H1 (cell line): ENCODE data around the gene USP13. TPM values are rescaled to one million over a fixed set of nuclear protein-coding genes. Genes with fewer than 3 reads are reported as not detected.

Experiments
- CTCF ChIA-PET: fragments of 300-600 bp; sonication (Branson Sonifier 250); formaldehyde crosslinking; loops from one replicate; lab custom pipeline; 2021; ENCODE audit not compliant: partially characterized antibody; lab: Charles Lee
- POLR2A ChIA-PET: fragments of 300-600 bp; sonication (Branson Sonifier 250); formaldehyde crosslinking; loops from one replicate; lab custom pipeline; 2021; ENCODE audit warnings: inconsistent platforms; ENCODE audit not compliant: partially characterized antibody; lab: Charles Lee
- DNase-seq, 2 experiments: peaks; one replicate each; pipeline versions ENCODE4 v3.0.0 to v3.0.0-alpha.2; 2010 to 2022; ENCODE audit warnings: low spot score in 2 of 2, low read depth in 1 of 2, mixed read lengths in 1 of 2
- FAIRE-seq: peaks from 2 replicates; lab custom pipeline; 2011; peaks lifted over from hg19 to GRCh38; lab: Jason Lieb, UNC
- H2AFZ ChIP-seq: 2 replicates; pipeline ENCODE4 v1.8.1; 2012; ENCODE audit warnings: low read length, inconsistent platforms
- H2AK5ac ChIP-seq: 2 replicates; pipeline ENCODE4 v1.6.1; 2013; ENCODE audit warnings: low read depth, low read length
- H2BK120ac ChIP-seq: replicated peaks from 2 replicates; pipeline ENCODE3; 2013; ENCODE audit warnings: low read depth, low read length, inconsistent platforms
- H2BK12ac ChIP-seq: 2 replicates; pipeline ENCODE4 v1.6.1; 2013; ENCODE audit warnings: low read depth, low read length
- H2BK15ac ChIP-seq: 2 replicates; pipeline ENCODE4 v1.6.1; 2013; ENCODE audit warnings: low read length
- H2BK20ac ChIP-seq: 2 replicates; pipeline ENCODE4 v1.6.1; 2013; ENCODE audit warnings: low read length
- H2BK5ac ChIP-seq: 2 replicates; pipeline ENCODE4 v1.6.1; 2013; ENCODE audit warnings: low read depth, low read length
- H3K14ac ChIP-seq: 2 replicates; pipeline ENCODE4 v1.6.1; 2013; ENCODE audit warnings: inconsistent platforms; ENCODE audit not compliant: insufficient read length
- H3K18ac ChIP-seq: 2 replicates; pipeline ENCODE4 v1.6.1; 2013; ENCODE audit warnings: low read length; ENCODE audit errors: extremely low read depth
- H3K23ac ChIP-seq: 2 replicates; pipeline ENCODE4 v1.6.1; 2013; ENCODE audit warnings: inconsistent platforms; ENCODE audit not compliant: insufficient read length
- H3K23me2 ChIP-seq: 2 replicates; pipeline ENCODE4 v1.6.1; 2013; ENCODE audit warnings: low read depth, low read length
- H3K27ac ChIP-seq: 2 replicates; pipeline ENCODE4 v1.6.1; 2011; ENCODE audit warnings: low read depth, low read length, inconsistent platforms
- H3K27me3 ChIP-seq, 4 experiments: replicated peaks in 1 of 4; 1 replicate in 1 of 4; 2 replicates in 3 of 4; pipeline versions ENCODE4 v1.6.1 to v1.8.1; 2011 to 2013; ENCODE audit warnings: low read length in 3 of 4, mild to moderate bottlenecking in 3 of 4, inconsistent platforms in 2 of 4, mixed read lengths in 2 of 4, moderate library complexity in 1 of 4; ENCODE audit not compliant: control insufficient read depth in 3 of 4, insufficient read depth in 3 of 4; ENCODE audit errors: extremely low read depth in 1 of 4
- H3K36me3 ChIP-seq, 4 experiments: 2 replicates each; pipeline versions ENCODE4 v1.6.1 to v1.8.1; 2011 to 2013; ENCODE audit warnings: mild to moderate bottlenecking in 4 of 4, low read length in 3 of 4, moderate library complexity in 2 of 4, control low read depth in 1 of 4, inconsistent platforms in 1 of 4; ENCODE audit not compliant: insufficient read depth in 4 of 4, control insufficient read depth in 2 of 4
- H3K4ac ChIP-seq: replicated peaks from 2 replicates; pipeline ENCODE3; 2013; ENCODE audit warnings: low read length, low read depth, mixed read lengths, inconsistent platforms; ENCODE audit not compliant: insufficient read length
- H3K4me1 ChIP-seq, 4 experiments: replicated peaks in 1 of 4; 1 replicate in 1 of 4; 2 replicates in 3 of 4; pipeline versions ENCODE4 v1.6.1 to v1.8.1; 2011 to 2013; ENCODE audit warnings: low read length in 3 of 4, inconsistent platforms in 2 of 4, mixed read lengths in 1 of 4; ENCODE audit not compliant: insufficient read depth in 4 of 4, control insufficient read depth in 3 of 4
- H3K4me2 ChIP-seq, 2 experiments: 2 replicates each; pipeline versions ENCODE4 v1.6.1 to v1.8.1; 2011 to 2013; ENCODE audit warnings: low read depth in 2 of 2, low read length in 2 of 2, control low read depth in 1 of 2, inconsistent platforms in 1 of 2, mild to moderate bottlenecking in 1 of 2; ENCODE audit not compliant: insufficient read depth in 1 of 2
- H3K4me3 ChIP-seq, 4 experiments: fragments of 200-600, 300-600 bp in 1 of 4; sonication (generic), shearing (Covaris generic), sonication (Bioruptor Twin) in 1 of 4; 2 replicates each; pipeline versions ENCODE4 v1.5.1 to v1.8.1; 2011 to 2016; ENCODE audit warnings: low read length in 4 of 4, low read depth in 3 of 4, control low read depth in 2 of 4, inconsistent platforms in 2 of 4, mild to moderate bottlenecking in 2 of 4, mixed read lengths in 1 of 4, moderate library complexity in 1 of 4; ENCODE audit not compliant: insufficient read depth in 2 of 4; ENCODE audit errors: extremely low read depth in 1 of 4
- H3K56ac ChIP-seq: replicated peaks from 2 replicates; pipeline ENCODE3; 2013; ENCODE audit warnings: low read depth, mild to moderate bottlenecking, mixed read lengths, low read length, inconsistent platforms; ENCODE audit not compliant: insufficient read length
- H3K79me1 ChIP-seq: 2 replicates; pipeline ENCODE4 v1.6.1; 2013; ENCODE audit warnings: low read depth, low read length, control low read depth
- H3K79me2 ChIP-seq, 2 experiments: 2 replicates each; pipeline versions ENCODE4 v1.6.1 to v1.8.1; 2012 to 2013; ENCODE audit warnings: low read length in 2 of 2, mild to moderate bottlenecking in 2 of 2, inconsistent platforms in 1 of 2; ENCODE audit not compliant: insufficient read depth in 2 of 2, control insufficient read depth in 1 of 2
- H3K9ac ChIP-seq, 4 experiments: replicated peaks in 1 of 4; 1 replicate in 1 of 4; 2 replicates in 3 of 4; pipeline versions ENCODE4 v1.6.1 to v1.8.1; 2011 to 2013; ENCODE audit warnings: low read depth in 3 of 4, low read length in 3 of 4, control low read depth in 2 of 4, mild to moderate bottlenecking in 2 of 4, moderate library complexity in 2 of 4, inconsistent platforms in 1 of 4; ENCODE audit errors: extremely low read depth in 1 of 4
- H3K9me3 ChIP-seq, 2 experiments: 2 replicates each; pipeline versions ENCODE4 v1.6.1 to v1.8.1; 2012 to 2013; ENCODE audit warnings: mild to moderate bottlenecking in 2 of 2, moderate library complexity in 2 of 2, control low read depth in 1 of 2, inconsistent platforms in 1 of 2, low read depth in 1 of 2, low read length in 1 of 2, mixed read lengths in 1 of 2; ENCODE audit not compliant: insufficient read depth in 2 of 2
- H4K20me1 ChIP-seq, 2 experiments: replicated peaks in 1 of 2; 2 replicates each; pipeline versions ENCODE3 to v1.8.1; 2011 to 2013; ENCODE audit warnings: inconsistent platforms in 2 of 2, low read length in 2 of 2, mild to moderate bottlenecking in 1 of 2; ENCODE audit not compliant: insufficient read depth in 2 of 2, control insufficient read depth in 1 of 2
- H4K5ac ChIP-seq: 2 replicates; pipeline ENCODE4 v1.6.1; 2013; ENCODE audit warnings: low read length, low read depth, mixed read lengths, inconsistent platforms; ENCODE audit not compliant: insufficient read length
- H4K8ac ChIP-seq: 2 replicates; pipeline ENCODE4 v1.8.0; 2013; ENCODE audit warnings: mild to moderate bottlenecking, moderate library complexity, low read length, inconsistent platforms; ENCODE audit not compliant: insufficient read depth; ENCODE audit errors: extremely low read depth
- H4K91ac ChIP-seq: replicated peaks from 2 replicates; pipeline ENCODE3; 2013; ENCODE audit warnings: low read length, mixed read lengths, inconsistent platforms; ENCODE audit not compliant: insufficient read length
- BACH1 ChIP-seq: IDR thresholded peaks from 2 replicates; pipeline ENCODE4 v1.6.1; 2012; ENCODE audit warnings: low read length, improper control_type of control experiment
- BRCA1 ChIP-seq: IDR thresholded peaks from 2 replicates; pipeline ENCODE4 v1.6.1; 2012; ENCODE audit warnings: low read depth, low read length, improper control_type of control experiment
- JUN ChIP-seq: IDR thresholded peaks from 2 replicates; pipeline ENCODE4 v1.6.1; 2011; ENCODE audit warnings: low read depth, mild to moderate bottlenecking, improper control_type of control experiment, low read length
- KDM1A ChIP-seq: fragments of 200-600, 300-600 bp; sonication (generic); IDR thresholded peaks from 2 replicates; pipeline ENCODE4 v1.7.1; 2016; ENCODE audit warnings: mild to moderate bottlenecking, low read length, borderline replicate concordance
- MAFK ChIP-seq: IDR thresholded peaks from 2 replicates; pipeline ENCODE4 v1.6.1; 2012; ENCODE audit warnings: low read depth, mild to moderate bottlenecking, improper control_type of control experiment, low read length
- SUZ12 ChIP-seq: fragments of 200-600 bp; sonication (generic); IDR thresholded peaks from 2 replicates; pipeline ENCODE4 v1.6.1; 2012; ENCODE audit warnings: mild to moderate bottlenecking, inconsistent platforms, low read length, moderate library complexity, mixed read lengths
- YY1 ChIP-seq: IDR thresholded peaks from 2 replicates; pipeline ENCODE4 v1.6.1; 2011; ENCODE audit warnings: low read depth, mild to moderate bottlenecking, low read length
- WGBS, 2 experiments: shearing (Covaris generic) in 1 of 2; methylation state at CpG; one replicate each; pipeline versions ENCODE4 v1.1.6 to v1.1.7; 2013 to 2015; ENCODE audit warnings: low lambda C conversion rate in 2 of 2, mixed read lengths in 2 of 2, inconsistent platforms in 1 of 2, low coverage in 1 of 2, missing lambda C conversion rate in 1 of 2; ENCODE audit not compliant: insufficient replicate concordance in 2 of 2, insufficient coverage in 1 of 2, insufficient read length in 1 of 2; ENCODE audit errors: extremely low coverage in 1 of 2, missing lambda C conversion rate in 1 of 2; 5-methylcytosine and 5-hydroxymethylcytosine counted together
- polyA plus RNA-seq, 7 experiments: library from polyadenylated mRNA; depleted of rRNA in 3 of 7; stranded (reverse) in 5 of 7; unstranded in 2 of 7; fragments of >200 nt in 5 of 7; fragments of 200-250 nt in 2 of 7; gene quantifications; 1 replicate in 5 of 7; 2 replicates in 1 of 7; 4 replicates in 1 of 7; pipeline versions ENCODE4 v1.2.1 to v1.2.3, GENCODE V29; 2011 to 2013; ENCODE audit warnings: missing spikeins in 2 of 7, mixed read lengths in 2 of 7
- total RNA-seq: library from RNA; stranded (reverse); fragmentation: NEBNext Ultra II Directional; extraction: Animal tissue kit (Norgen Biotek cat#: 25700); gene quantifications from 2 replicates; pipeline ENCODE4 v1.2.1, GENCODE V29; 2021

Gene USP13
- total and polyA plus RNA-seq, 2 of the 8 experiments (the other 6 are each of a cell fraction or from before 2014, with no cell fraction given): 7.9 to 25.9 TPM

DNA sequence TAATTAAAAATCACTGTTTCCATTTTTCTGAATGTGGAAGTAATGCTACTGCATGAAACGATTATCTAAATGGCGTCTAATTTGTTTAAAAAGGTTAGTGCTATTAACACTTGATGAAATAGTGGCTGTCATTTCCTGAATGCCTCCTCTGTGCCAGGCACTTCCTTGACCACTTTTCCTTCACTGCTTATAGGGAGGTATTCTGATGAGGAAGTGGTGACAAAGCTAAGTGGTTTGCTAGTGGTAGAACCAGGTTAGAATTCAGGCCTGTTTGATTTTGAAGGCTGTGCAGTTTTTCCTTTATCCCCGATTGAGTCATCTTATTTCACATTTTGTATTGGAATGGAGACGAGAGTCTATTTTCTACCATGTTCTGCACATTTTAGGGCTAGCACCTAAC, 119.0 kb downstream of the USP13 start:
- 84% methylated on average over 4 of the region's 4 CpGs; no CpG with 5 or more reads in 1 of the 2 experiments for WGBS, 2 experiments
- peaks cover 13 to 21% of the 10 kb centered on the region in 2 experiments for H3K9me3 ChIP-seq
- no peak overlapping the region for H4K5ac ChIP-seq
- DNase-seq: no peak
- no peak overlapping the region for H2BK120ac ChIP-seq
- H3K18ac ChIP-seq: no peak overlapping the region
- H4K20me1 ChIP-seq: no peaks in the 10 kb centered on the region
- CTCF ChIA-PET: interaction anchor here (0.6 to 4.0 kb wide), 12 partner anchors 16 to 846 kb away, joined by 3 to 13 read pairs (median 3); no protein-coding TSS in a partner anchor
- 0 out of 4 replicates have a peak overlapping the region, but pooled peaks of 1 of the 2 experiments have one; percentile 7 for H3K4me2 ChIP-seq
- H4K8ac ChIP-seq: no peak overlapping the region
- H3K4me1 ChIP-seq: peaks cover 1 to 13% (median 4%) of the 10 kb centered on the region in 4 experiments; a peak in 6 of 7 replicates
- H3K9ac ChIP-seq: no peak overlapping the region
- no peaks in the 10 kb centered on the region for H3K79me2 ChIP-seq
- H3K23me2 ChIP-seq: no peaks in the 10 kb centered on the region
- no peak overlapping the region for H3K4ac ChIP-seq
- no peak overlapping the region for H2BK5ac ChIP-seq
- H2AFZ ChIP-seq: no peak overlapping the region
- peaks cover 0 to 23% (median 8%) of the 10 kb centered on the region in 4 experiments; a peak in 6 of 8 replicates for H3K36me3 ChIP-seq
- no peaks in the 10 kb centered on the region for H3K79me1 ChIP-seq
- H3K27ac ChIP-seq: no peak overlapping the region; the same call in 1 of the 2 replicates
- no peak for FAIRE-seq
- H3K56ac ChIP-seq: no peak overlapping the region
- no peak overlapping the region for H3K4me3 ChIP-seq
- no peak overlapping the region for H3K14ac ChIP-seq
- POLR2A ChIA-PET: interaction anchor here (1.2 kb wide), 1 partner anchor 11 kb away, joined by 4 read pairs; no protein-coding TSS in a partner anchor
- no peak overlapping the region for H2AK5ac ChIP-seq
- H2BK20ac ChIP-seq: no peak overlapping the region
- no peaks in the 10 kb centered on the region for H3K27me3 ChIP-seq
- H3K23ac ChIP-seq: no peak overlapping the region
- no peak overlapping the region for H4K91ac ChIP-seq
- no peak overlapping the region for H2BK12ac ChIP-seq
- no peak overlapping the region for H2BK15ac ChIP-seq
- TF ChIP-seq KDM1A (no peak), SUZ12 (no peak), JUN (no peak), YY1 (no peak), BACH1 (no peak), MAFK (no peak), BRCA1 (no peak)
